PC-3 (cell line): ENCODE results near the gene BAG3. TPM values are rescaled to one million over a fixed set of nuclear protein-coding genes. Genes with fewer than 3 reads are reported as not detected.

Experiments
- ATAC-seq: fragments of 200-7000 bp; cut with Tn5 transposase; 2 replicates; pipeline ENCODE4 v1.9.1; 2020; ENCODE audit warnings: mild to moderate bottlenecking, moderate library complexity
- BruUV-seq: library from RNA; stranded (reverse); fragments of 400-500 nt; replicated peaks from 2 replicates; lab custom pipeline; 2021; lab: Mats Ljungman, UMichigan
- CTCF ChIA-PET: fragments of 300-600 bp; sonication (Branson Sonifier 250); formaldehyde crosslinking; loops from one replicate; lab custom pipeline; 2022; ENCODE audit warnings: antibody characterized with exemption; lab: Charles Lee
- POLR2A ChIA-PET: fragments of 300-600 bp; sonication (Branson Sonifier 250); formaldehyde crosslinking; loops from one replicate; lab custom pipeline; 2022; ENCODE audit warnings: antibody characterized with exemption; ENCODE audit not compliant: unreplicated experiment; lab: Charles Lee
- DNase-seq: peaks from one replicate; pipeline ENCODE4 v3.0.0-alpha.2; 2015
- H2AFZ ChIP-seq: fragments of 300-600 bp; sonication (generic); 2 replicates; pipeline ENCODE4 v1.6.0; 2016; ENCODE audit warnings: antibody characterized with exemption, low read length
- H3F3A ChIP-seq: fragments of 300-600 bp; sonication (generic); one replicate; pipeline ENCODE4 v1.6.0; 2017; ENCODE audit warnings: antibody characterized with exemption, low read length, control low read depth, mild to moderate bottlenecking; ENCODE audit not compliant: unreplicated experiment
- H3K27ac ChIP-seq: fragments of 300-600 bp; sonication (generic); 2 replicates; pipeline ENCODE4 v1.5.1; 2016; ENCODE audit warnings: mild to moderate bottlenecking, low read length
- H3K27me3 ChIP-seq: fragments of 300-600 bp; sonication (generic); 2 replicates; pipeline ENCODE4 v1.6.1; 2016; ENCODE audit warnings: low read length, mixed read lengths
- H3K36me3 ChIP-seq: fragments of 300-600 bp; sonication (generic); 2 replicates; pipeline ENCODE4 v1.6.1; 2016; ENCODE audit warnings: low read depth, mixed run types, low read length, mixed read lengths
- H3K4me1 ChIP-seq: fragments of 300-600 bp; sonication (generic); 2 replicates; pipeline ENCODE4 v1.5.1; 2016; ENCODE audit warnings: low read length; ENCODE audit not compliant: insufficient read depth
- H3K4me2 ChIP-seq: fragments of 300-600 bp; sonication (generic); 2 replicates; pipeline ENCODE4 v1.6.0; 2016; ENCODE audit warnings: low read length
- H3K4me3 ChIP-seq: fragments of 300-600 bp; sonication (generic); 2 replicates; pipeline ENCODE4 v1.5.1; 2016; ENCODE audit warnings: mild to moderate bottlenecking, low read length, mixed read lengths
- H3K79me2 ChIP-seq: fragments of 300-600 bp; sonication (generic); 2 replicates; pipeline ENCODE4 v1.6.1; 2017; ENCODE audit warnings: low read length, mixed read lengths
- H3K9ac ChIP-seq: fragments of 300-600 bp; sonication (generic); 2 replicates; pipeline ENCODE4 v1.6.0; 2016; ENCODE audit warnings: mild to moderate bottlenecking, low read length
- H3K9me2 ChIP-seq: fragments of 300-600 bp; sonication (generic); replicated peaks from 2 replicates; pipeline ENCODE4 v1.6.1; 2016; ENCODE audit warnings: mixed run types, low read length, mixed read lengths
- H3K9me3 ChIP-seq: fragments of 300-600 bp; sonication (generic); 2 replicates; pipeline ENCODE4 v1.6.1; 2016; ENCODE audit warnings: low read length, mixed read lengths
- H4K20me1 ChIP-seq: fragments of 300-600 bp; sonication (generic); 2 replicates; pipeline ENCODE4 v1.6.1; 2016; ENCODE audit warnings: low read length, mixed read lengths
- EZH2 ChIP-seq: fragments of 300-600 bp; sonication (generic); IDR thresholded peaks from one replicate; pipeline ENCODE4 v1.6.1; 2017; ENCODE audit warnings: antibody characterized with exemption, mild to moderate bottlenecking, low read length; ENCODE audit not compliant: unreplicated experiment
- EZH2phosphoT487 ChIP-seq: fragments of 300-600 bp; sonication (generic); IDR thresholded peaks from 2 replicates; pipeline ENCODE4 v1.6.1; 2018; ENCODE audit warnings: mild to moderate bottlenecking, antibody characterized with exemption, low read length, borderline replicate concordance
- intact Hi-C: fragments of 100-400 bp; cut with micrococcal nuclease; formaldehyde crosslinking; loops from 2 replicates; pipeline ENCODE4 v1.9.0; 2023
- total RNA-seq: library from RNA; depleted of rRNA; stranded (reverse); fragments of >200 nt; gene quantifications from 2 replicates; pipeline ENCODE4 v1.2.3, GENCODE V29; 2014
- TF ChIP-seq, protein P1 (sequence below): fragments of 300-600 bp; sonication (generic); conservative IDR thresholded peaks from 2 replicates; pipeline ENCODE4 v1.5.1; 2017; ENCODE audit warnings: antibody characterized with exemption, low read depth, mild to moderate bottlenecking, low read length

BAG3 gene
- total RNA-seq, 1 experiment from 2014 or later = 47.1 TPM

DNA sequence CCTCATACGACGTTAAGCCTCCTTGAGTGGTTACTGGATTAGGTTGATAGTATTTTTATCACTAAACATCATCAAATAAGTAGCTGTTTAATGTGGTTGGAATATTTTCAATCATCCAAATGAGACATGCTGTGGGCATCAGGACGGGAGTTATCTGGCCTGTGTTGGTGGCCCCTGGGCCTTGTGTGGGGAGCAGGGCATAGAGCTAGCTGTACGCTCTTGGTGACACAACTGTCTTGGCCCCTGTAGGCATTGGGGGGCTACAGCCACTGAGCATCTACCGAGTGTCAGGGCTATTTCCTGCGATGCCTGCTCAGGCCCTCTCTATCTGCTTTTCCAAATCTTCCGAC, 28.3 kb downstream of the BAG3 start:
- H3K4me3 ChIP-seq = no peak overlapping the region
- ATAC-seq (no peak), DNase-seq (no peak)
- TF ChIP-seq EZH2 (no peak), EZH2phosphoT487 (no peak)
- TF ChIP-seq, protein P1, sequence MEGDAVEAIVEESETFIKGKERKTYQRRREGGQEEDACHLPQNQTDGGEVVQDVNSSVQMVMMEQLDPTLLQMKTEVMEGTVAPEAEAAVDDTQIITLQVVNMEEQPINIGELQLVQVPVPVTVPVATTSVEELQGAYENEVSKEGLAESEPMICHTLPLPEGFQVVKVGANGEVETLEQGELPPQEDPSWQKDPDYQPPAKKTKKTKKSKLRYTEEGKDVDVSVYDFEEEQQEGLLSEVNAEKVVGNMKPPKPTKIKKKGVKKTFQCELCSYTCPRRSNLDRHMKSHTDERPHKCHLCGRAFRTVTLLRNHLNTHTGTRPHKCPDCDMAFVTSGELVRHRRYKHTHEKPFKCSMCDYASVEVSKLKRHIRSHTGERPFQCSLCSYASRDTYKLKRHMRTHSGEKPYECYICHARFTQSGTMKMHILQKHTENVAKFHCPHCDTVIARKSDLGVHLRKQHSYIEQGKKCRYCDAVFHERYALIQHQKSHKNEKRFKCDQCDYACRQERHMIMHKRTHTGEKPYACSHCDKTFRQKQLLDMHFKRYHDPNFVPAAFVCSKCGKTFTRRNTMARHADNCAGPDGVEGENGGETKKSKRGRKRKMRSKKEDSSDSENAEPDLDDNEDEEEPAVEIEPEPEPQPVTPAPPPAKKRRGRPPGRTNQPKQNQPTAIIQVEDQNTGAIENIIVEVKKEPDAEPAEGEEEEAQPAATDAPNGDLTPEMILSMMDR = no peak
- H3K79me2 ChIP-seq = peaks cover 25% of the 10 kb centered on the region
- no peaks in the 10 kb centered on the region for H3K9me2 ChIP-seq
- no peak overlapping the region for H2AFZ ChIP-seq
- ChIA-PET POLR2A (no interaction called here), CTCF (no interaction called here)
- H3K9me3 ChIP-seq = no peaks in the 10 kb centered on the region
- H3K36me3 ChIP-seq = peaks cover 24% of the 10 kb centered on the region
- H4K20me1 ChIP-seq = no peaks in the 10 kb centered on the region
- peak overlapping the region; percentile 73 for H3K4me2 ChIP-seq
- H3K4me1 ChIP-seq = peaks cover 77% of the 10 kb centered on the region
- H3K9ac ChIP-seq = peak overlapping the region; percentile 97
- intact Hi-C loops = no loop called here
- no TSS peak for BruUV-seq
- H3K27me3 ChIP-seq = no peaks in the 10 kb centered on the region
- H3F3A ChIP-seq = peaks cover 8% of the 10 kb centered on the region
- H3K27ac ChIP-seq = peak overlapping the region; percentile 100

DNA sequence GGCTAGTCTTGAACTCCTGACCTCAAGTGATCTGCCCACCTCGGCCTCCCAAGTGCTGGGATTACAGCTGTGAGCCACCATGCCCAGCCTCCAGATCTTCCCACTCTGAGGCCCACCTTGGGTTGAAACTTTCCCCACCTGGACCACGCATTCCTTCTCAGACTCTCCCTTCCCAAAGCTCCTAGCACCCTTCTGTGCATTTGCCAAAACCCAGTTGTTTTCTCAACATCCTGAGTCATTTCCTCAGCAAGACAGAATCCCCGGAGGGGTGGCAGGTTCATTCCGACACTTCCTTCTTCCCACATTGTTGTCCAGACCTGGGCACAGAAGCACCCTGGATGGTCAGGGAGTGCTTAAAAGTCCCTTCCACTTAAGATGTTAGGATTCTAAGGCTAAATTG, 28.9 kb downstream of the BAG3 start:
- H3K27ac ChIP-seq = peak overlapping the region; percentile 100
- intact Hi-C loops = loop anchor here (2.0 kb wide), 1 partner anchor 25 kb away; no protein-coding TSS in a partner anchor
- peak overlapping the region; percentile 97 for H3K9ac ChIP-seq
- BruUV-seq = no TSS peak
- no peaks in the 10 kb centered on the region for H4K20me1 ChIP-seq
- CTCF ChIA-PET = interaction anchor here (0.8 kb wide), 1 partner anchor 29 kb away, joined by 3 read pairs; the partner anchor contains the start of gene BAG3
- no peaks in the 10 kb centered on the region for H3K27me3 ChIP-seq
- POLR2A ChIA-PET = no interaction called here
- peaks cover 8% of the 10 kb centered on the region for H3F3A ChIP-seq
- ATAC-seq = peak; percentile 58
- peak overlapping the region; percentile 73 for H3K4me2 ChIP-seq
- DNase-seq = peak; percentile 91
- H2AFZ ChIP-seq = no peak overlapping the region
- no peaks in the 10 kb centered on the region for H3K9me2 ChIP-seq
- peaks cover 23% of the 10 kb centered on the region for H3K79me2 ChIP-seq
- peak overlapping the region; percentile 33 for H3K4me3 ChIP-seq
- H3K9me3 ChIP-seq = no peaks in the 10 kb centered on the region
- TF ChIP-seq EZH2phosphoT487 = no peak
- TF ChIP-seq, protein P1 = no peak
- TF ChIP-seq EZH2 = no peak
- H3K4me1 ChIP-seq = peaks cover 72% of the 10 kb centered on the region
- H3K36me3 ChIP-seq = peaks cover 23% of the 10 kb centered on the region

DNA sequence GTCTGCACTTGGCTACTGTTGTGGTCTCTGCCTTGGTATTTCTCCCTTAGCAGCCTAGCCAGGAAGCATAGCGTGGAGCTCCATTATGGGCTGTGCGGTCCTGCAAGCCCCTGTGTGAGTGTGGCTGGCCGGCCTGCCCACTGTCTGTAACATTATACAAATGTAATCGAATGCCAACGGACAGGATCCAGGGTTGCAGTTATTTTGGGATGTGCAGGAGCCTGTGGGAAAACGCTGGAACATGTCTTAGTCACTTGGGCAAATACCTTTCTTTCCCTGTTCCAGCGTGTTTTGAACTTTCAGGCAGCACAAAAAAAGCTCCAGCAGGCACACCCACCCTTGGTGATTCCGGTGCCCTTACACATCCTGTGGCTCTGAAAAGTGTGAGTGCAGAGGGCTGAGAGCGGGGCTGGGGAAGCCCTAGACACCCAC, 29.5 kb downstream of the BAG3 start:
- peaks cover 67% of the 10 kb centered on the region for H3K4me1 ChIP-seq
- TF ChIP-seq, protein P1 = no peak
- TF ChIP-seq EZH2phosphoT487 (no peak), EZH2 (no peak)
- POLR2A ChIA-PET = interaction anchor here (0.6 kb wide), 1 partner anchor 29 kb away, joined by 3 read pairs; the partner anchor contains the start of gene BAG3
- no peaks in the 10 kb centered on the region for H3K9me2 ChIP-seq
- no peaks in the 10 kb centered on the region for H4K20me1 ChIP-seq
- peaks cover 8% of the 10 kb centered on the region for H3F3A ChIP-seq
- H3K4me2 ChIP-seq = peak overlapping the region; percentile 73
- CTCF ChIA-PET = interaction anchor here (0.8 kb wide), 1 partner anchor 29 kb away, joined by 3 read pairs; the partner anchor contains the start of gene BAG3
- peak overlapping the region; percentile 33 for H3K4me3 ChIP-seq
- no peaks in the 10 kb centered on the region for H3K27me3 ChIP-seq
- peak; percentile 77 for DNase-seq
- H3K9me3 ChIP-seq = no peaks in the 10 kb centered on the region
- peak; percentile 60 for ATAC-seq
- peak overlapping the region; percentile 97 for H3K9ac ChIP-seq
- peak overlapping the region; percentile 100 for H3K27ac ChIP-seq
- no peak overlapping the region for H2AFZ ChIP-seq
- intact Hi-C loops = loop anchor here (2.0 kb wide), 1 partner anchor 26 kb away; no protein-coding TSS in a partner anchor
- TSS peak; percentile 10 for BruUV-seq
- H3K79me2 ChIP-seq = peaks cover 23% of the 10 kb centered on the region
- H3K36me3 ChIP-seq = peaks cover 23% of the 10 kb centered on the region
